Measurements from ENCODE around the gene AGER. TPM values are rescaled to one million over a fixed set of nuclear protein-coding genes. Genes with fewer than 3 reads are reported as not detected.

The AGER gene
- total and polyA plus RNA-seq, 9 of the 15 experiments (the other 6 are each of a cell fraction or from before 2014, with no cell fraction given): 1.2 to 11.5 (median 4.1) TPM

DNA sequence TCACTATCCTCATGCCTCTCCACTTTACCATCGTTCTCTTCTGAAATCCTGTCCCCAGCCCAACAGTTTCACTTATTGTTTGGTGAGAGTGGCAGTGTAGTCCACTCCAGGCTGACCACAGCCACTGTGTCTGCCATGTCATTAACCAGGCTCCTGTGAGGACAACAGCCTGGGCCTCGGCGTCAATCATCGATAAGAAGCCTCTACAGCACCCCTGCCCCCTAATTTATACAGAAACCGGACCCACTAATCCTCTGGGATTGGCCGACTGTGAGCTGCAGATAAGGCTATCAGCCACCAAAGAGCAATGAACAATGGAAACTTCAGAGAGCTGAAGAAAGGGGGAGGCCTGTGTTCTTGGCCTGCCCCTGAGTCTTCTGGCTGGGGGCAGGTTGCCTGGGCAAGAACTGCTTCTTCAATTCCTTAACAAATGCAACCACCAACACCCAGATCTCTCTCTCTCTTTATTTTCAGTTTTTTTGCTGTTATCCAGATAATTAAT, 16.2 kb downstream of the AGER start:
- WGBS (ENCODE audit: insufficient coverage, low coverage, missing lambda C conversion rate): 0% methylated on average over 6 of the region's 6 CpGs
- peak; percentile 97 for FAIRE-seq
- peak overlapping the region; percentile 83 for H3K27ac ChIP-seq (ENCODE audit: extremely low read depth, low read depth, low read length)
- POLR2A ChIA-PET: interaction anchor here (0.8 to 2.2 kb wide), 8 partner anchors 9 to 74 kb away, joined by 3 to 25 read pairs (median 4); partner anchors contain the start of genes AGPAT1 and FKBPL
- TSS peak; percentile 35 for BruUV-seq (replicated peaks)
- no peak overlapping the region for H3K4me3 ChIP-seq
- H3K79me2 ChIP-seq (ENCODE audit: control insufficient read depth, insufficient read depth, low read length): peaks cover 7% of the 10 kb centered on the region
- H3K9me3 ChIP-seq (replicated peaks; ENCODE audit: control insufficient read depth, insufficient read depth, low read depth, low read length): no peaks in the 10 kb centered on the region
- H2AFZ ChIP-seq (ENCODE audit: low read depth, low read length): no peak overlapping the region
- peak overlapping the region; percentile 53 to 88 for H3K9ac ChIP-seq (ENCODE audit: insufficient read depth in 1 of 2, low read depth in 2 of 2, low read length in 2 of 2)
- no peaks in the 10 kb centered on the region for H3K9me1 ChIP-seq (ENCODE audit: control insufficient read depth, insufficient read depth, low read length)
- no peaks in the 10 kb centered on the region for H3K27me3 ChIP-seq (ENCODE audit: control insufficient read depth in 2 of 2, insufficient read depth in 2 of 2, low read length in 2 of 2)
- H3K4me1 ChIP-seq (replicated peaks in 1 of 2; ENCODE audit: control insufficient read depth in 2 of 2, insufficient read depth in 2 of 2, low read length in 2 of 2): peaks cover 46 to 51% of the 10 kb centered on the region in 2 experiments
- H3K36me3 ChIP-seq (ENCODE audit: control insufficient read depth, insufficient read depth, low read length): peaks cover 76% of the 10 kb centered on the region
- intact Hi-C loops (cut with micrococcal nuclease): loop anchor here (2.0 to 5.0 kb wide), 2 partner anchors 27 to 51 kb away; no protein-coding TSS in a partner anchor
- in situ Hi-C loops (cut with MboI): no loop called here
- ATAC-seq: peak; percentile 86
- peak overlapping the region; percentile 65 for H3K4me2 ChIP-seq (ENCODE audit: insufficient read depth, low read length)
- DNase-seq (ENCODE audit: extremely low read depth in 1 of 4, low spot score in 3 of 4): peak; percentile 82 to 97 (median 90)
- H4K20me1 ChIP-seq (replicated peaks; ENCODE audit: control insufficient read depth, insufficient read depth, low read length): no peaks in the 10 kb centered on the region
- CTCF ChIA-PET (ENCODE audit: low intra/inter-chr PET ratio): no interaction called here
- TF ChIP-seq, protein P1, sequence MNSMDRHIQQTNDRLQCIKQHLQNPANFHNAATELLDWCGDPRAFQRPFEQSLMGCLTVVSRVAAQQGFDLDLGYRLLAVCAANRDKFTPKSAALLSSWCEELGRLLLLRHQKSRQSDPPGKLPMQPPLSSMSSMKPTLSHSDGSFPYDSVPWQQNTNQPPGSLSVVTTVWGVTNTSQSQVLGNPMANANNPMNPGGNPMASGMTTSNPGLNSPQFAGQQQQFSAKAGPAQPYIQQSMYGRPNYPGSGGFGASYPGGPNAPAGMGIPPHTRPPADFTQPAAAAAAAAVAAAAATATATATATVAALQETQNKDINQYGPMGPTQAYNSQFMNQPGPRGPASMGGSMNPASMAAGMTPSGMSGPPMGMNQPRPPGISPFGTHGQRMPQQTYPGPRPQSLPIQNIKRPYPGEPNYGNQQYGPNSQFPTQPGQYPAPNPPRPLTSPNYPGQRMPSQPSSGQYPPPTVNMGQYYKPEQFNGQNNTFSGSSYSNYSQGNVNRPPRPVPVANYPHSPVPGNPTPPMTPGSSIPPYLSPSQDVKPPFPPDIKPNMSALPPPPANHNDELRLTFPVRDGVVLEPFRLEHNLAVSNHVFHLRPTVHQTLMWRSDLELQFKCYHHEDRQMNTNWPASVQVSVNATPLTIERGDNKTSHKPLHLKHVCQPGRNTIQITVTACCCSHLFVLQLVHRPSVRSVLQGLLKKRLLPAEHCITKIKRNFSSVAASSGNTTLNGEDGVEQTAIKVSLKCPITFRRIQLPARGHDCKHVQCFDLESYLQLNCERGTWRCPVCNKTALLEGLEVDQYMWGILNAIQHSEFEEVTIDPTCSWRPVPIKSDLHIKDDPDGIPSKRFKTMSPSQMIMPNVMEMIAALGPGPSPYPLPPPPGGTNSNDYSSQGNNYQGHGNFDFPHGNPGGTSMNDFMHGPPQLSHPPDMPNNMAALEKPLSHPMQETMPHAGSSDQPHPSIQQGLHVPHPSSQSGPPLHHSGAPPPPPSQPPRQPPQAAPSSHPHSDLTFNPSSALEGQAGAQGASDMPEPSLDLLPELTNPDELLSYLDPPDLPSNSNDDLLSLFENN (IDR thresholded peaks at IDR 0.05; ENCODE audit: low read depth in 2 of 2, low read length in 2 of 2): peak in 1 of 2 experiments; percentile 93; a peak in 2 of 4 replicates
- TF ChIP-seq YBX1 (IDR thresholded peaks at IDR 0.05): no peak
- TF ChIP-seq, protein P2, sequence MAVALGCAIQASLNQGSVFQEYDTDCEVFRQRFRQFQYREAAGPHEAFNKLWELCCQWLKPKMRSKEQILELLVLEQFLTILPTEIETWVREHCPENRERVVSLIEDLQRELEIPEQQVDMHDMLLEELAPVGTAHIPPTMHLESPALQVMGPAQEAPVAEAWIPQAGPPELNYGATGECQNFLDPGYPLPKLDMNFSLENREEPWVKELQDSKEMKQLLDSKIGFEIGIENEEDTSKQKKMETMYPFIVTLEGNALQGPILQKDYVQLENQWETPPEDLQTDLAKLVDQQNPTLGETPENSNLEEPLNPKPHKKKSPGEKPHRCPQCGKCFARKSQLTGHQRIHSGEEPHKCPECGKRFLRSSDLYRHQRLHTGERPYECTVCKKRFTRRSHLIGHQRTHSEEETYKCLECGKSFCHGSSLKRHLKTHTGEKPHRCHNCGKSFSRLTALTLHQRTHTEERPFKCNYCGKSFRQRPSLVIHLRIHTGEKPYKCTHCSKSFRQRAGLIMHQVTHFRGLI (CRISPR knock-in tag; IDR thresholded peaks at IDR 0.05): peak; percentile 77; the same call in 1 of the 2 replicates
- peak; percentile 72 for TF ChIP-seq ZNF239 (CRISPR knock-in tag; IDR thresholded peaks at IDR 0.05)
- peak; percentile 76; the same call in 1 of the 2 replicates for TF ChIP-seq ZBED1 (IDR thresholded peaks at IDR 0.05)
- no peak for TF ChIP-seq EWSR1 (IDR thresholded peaks at IDR 0.05; ENCODE audit: borderline replicate concordance, low read depth, partially characterized antibody)
- 0 out of 2 replicates have a peak, but pooled peaks have one; percentile 68 for TF ChIP-seq RB1 (IDR thresholded peaks at IDR 0.05; ENCODE audit: low read depth)
- peak; percentile 98 for TF ChIP-seq ARID1B (IDR thresholded peaks at IDR 0.05)
- TF ChIP-seq PHF8 (IDR thresholded peaks at IDR 0.05; ENCODE audit: borderline replicate concordance, low read length): peak; percentile 7; the same call in 1 of the 2 replicates
- TF ChIP-seq MXI1 (IDR thresholded peaks at IDR 0.05; ENCODE audit: low read depth, low read length): peak; percentile 38; the same call in 1 of the 2 replicates
- TF ChIP-seq, protein P3, sequence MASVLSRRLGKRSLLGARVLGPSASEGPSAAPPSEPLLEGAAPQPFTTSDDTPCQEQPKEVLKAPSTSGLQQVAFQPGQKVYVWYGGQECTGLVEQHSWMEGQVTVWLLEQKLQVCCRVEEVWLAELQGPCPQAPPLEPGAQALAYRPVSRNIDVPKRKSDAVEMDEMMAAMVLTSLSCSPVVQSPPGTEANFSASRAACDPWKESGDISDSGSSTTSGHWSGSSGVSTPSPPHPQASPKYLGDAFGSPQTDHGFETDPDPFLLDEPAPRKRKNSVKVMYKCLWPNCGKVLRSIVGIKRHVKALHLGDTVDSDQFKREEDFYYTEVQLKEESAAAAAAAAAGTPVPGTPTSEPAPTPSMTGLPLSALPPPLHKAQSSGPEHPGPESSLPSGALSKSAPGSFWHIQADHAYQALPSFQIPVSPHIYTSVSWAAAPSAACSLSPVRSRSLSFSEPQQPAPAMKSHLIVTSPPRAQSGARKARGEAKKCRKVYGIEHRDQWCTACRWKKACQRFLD (CRISPR knock-in tag; IDR thresholded peaks at IDR 0.05): peak; percentile 89
- TF ChIP-seq, protein P4, sequence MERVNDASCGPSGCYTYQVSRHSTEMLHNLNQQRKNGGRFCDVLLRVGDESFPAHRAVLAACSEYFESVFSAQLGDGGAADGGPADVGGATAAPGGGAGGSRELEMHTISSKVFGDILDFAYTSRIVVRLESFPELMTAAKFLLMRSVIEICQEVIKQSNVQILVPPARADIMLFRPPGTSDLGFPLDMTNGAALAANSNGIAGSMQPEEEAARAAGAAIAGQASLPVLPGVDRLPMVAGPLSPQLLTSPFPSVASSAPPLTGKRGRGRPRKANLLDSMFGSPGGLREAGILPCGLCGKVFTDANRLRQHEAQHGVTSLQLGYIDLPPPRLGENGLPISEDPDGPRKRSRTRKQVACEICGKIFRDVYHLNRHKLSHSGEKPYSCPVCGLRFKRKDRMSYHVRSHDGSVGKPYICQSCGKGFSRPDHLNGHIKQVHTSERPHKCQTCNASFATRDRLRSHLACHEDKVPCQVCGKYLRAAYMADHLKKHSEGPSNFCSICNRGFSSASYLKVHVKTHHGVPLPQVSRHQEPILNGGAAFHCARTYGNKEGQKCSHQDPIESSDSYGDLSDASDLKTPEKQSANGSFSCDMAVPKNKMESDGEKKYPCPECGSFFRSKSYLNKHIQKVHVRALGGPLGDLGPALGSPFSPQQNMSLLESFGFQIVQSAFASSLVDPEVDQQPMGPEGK (CRISPR knock-in tag; IDR thresholded peaks at IDR 0.05; ENCODE audit: borderline replicate concordance): 0 out of 2 replicates have a peak, but pooled peaks have one; percentile 24
- peak; percentile 37; the same call in 1 of the 2 replicates for TF ChIP-seq ZNF707 (CRISPR knock-in tag; conservative IDR thresholded peaks at IDR 0.05)
